GM19043 (cell line): ENCODE results near the gene RAB3C.
A peak's percentile ranks its signal among the peaks of the same experiment; 100 is the strongest.

Source experiments
- ATAC-seq: cut with Tn5 transposase; IDR thresholded peaks from one replicate; pipeline ENCODE4 v1.9.1; 2021; ENCODE audit warnings: low read depth; ENCODE audit not compliant: unreplicated experiment

Gene RAB3C

GRCh38 chr5:58765058-58765457 lies 182.2 kb downstream of the RAB3C start:
- no peak for ATAC-seq

DNA sequence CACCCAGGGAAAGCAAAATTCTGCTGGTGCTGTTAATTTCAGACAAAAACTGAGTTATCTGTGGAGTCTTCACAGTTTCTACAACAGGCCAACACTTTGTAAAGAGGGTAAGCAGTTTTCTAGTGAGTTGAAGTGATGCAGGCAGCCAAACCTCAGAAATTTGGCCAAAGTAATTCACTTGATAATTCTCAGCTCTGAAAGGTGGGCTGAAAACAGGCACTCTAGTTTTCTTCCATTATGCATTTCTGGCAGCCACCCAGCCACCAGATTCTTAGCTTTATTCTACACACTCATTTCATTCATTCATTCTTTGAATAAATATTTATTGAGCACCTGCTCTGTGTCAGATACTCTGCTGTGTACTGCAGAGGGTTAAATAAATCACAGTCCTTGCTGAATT lies 184.2 kb downstream of the RAB3C start:
- ATAC-seq, result no peak

DNA sequence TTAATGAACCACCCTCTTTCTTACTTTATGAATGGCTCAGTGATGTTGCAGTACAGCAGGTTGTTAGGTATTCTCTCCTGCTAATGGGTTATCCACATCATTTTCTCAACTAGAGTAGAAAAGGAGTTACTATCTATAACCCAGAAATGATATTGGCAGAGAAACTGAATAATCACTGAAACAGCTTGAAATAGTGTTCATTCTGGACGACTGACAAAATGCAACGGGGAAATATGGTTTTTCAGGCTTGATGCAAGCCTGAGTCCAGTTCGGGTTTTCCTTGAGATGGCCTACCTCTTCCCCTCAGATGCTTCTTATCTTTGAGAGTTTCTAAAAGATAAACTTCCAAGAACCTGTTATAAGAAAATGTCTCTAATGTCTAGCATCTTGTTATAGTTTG lies 187.3 kb downstream of the RAB3C start:
- no peak for ATAC-seq

DNA sequence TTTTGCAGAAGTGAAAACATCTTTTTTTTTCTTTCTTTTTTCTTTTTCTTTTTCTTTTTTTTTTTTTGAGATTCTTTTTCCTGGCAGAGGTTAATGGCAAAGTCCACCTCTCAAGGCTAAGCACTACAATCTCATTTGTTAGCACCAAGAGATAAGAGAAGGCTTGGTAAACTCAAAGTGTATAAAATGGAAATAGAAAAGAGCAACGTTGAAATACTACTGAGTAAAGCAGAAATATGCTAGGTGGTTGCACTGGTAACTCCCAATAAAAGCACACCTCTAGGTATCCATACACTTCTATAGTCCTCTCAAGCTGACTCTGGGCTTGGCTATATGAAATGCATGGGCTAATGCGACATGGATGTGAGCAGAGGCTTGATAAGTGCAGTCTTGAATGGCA lies 188.9 kb downstream of the RAB3C start:
- ATAC-seq, result no peak

GRCh38 chr5:58773744-58774441 lies 191.0 kb downstream of the RAB3C start:
- no peak for ATAC-seq

DNA sequence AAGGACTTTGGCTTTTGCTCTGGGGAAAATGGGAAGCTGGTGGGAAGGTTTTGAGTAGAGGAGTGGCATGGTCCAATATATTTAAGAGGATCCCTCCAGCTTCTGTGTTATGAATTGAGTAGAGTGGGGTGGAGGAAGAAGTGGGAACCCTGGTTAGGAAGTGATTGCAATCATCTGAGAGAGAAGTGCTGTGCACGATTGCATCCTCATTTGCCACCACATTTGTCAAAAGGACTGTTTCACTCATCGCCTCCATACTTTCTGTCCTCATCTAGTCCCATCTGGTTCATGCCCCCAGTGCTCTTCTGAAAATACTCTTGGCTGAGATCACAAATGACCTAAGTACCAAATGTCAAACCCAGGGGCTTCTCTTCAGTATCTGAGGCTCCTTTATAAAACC lies 192.1 kb downstream of the RAB3C start:
- no peak for ATAC-seq

DNA sequence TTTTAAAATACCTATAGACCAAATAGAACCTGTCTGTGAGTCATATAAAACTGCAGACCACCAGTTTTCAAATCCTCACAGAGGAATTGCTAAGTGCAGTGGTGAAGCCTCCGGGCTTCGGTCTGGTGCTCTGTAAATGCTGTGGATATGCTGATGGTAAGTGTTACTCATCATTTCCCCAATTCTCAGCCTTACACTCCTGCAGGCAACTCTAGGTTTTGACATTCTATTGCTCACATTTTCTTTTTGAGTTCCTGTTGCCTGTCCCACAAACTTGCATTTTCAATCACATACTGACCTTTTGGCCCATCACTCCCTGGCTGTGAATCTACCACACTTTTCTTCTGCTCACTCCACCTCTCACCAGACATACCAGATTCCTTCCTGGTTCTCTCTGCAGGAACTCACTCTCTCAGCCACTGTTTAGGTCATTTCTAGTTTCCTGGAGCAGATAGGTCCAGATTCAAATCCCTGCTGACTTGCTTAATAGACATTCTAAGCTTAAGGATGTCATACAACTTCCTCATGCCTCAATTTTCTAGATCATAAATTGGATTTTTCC lies 192.9 kb downstream of the RAB3C start:
- peak; percentile 83 for ATAC-seq

DNA sequence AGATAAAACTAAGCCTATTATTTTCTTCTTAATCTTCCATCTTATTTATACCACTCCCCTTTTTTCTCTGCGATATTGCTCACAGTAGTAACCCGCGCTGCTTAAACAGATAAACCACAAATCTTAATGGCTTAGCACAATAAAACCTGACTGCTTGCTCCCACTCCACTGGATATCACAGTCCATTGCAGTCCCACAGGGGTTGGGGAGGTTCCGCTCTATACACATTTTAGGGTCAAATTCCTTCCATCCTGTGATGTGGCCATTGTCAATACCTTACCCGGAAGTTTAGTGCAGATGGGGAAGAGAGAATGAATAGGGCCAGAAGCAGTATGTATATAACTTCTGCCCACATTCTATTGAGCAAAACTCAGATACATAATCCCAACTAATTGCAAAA lies 193.7 kb downstream of the RAB3C start:
- no peak for ATAC-seq

DNA sequence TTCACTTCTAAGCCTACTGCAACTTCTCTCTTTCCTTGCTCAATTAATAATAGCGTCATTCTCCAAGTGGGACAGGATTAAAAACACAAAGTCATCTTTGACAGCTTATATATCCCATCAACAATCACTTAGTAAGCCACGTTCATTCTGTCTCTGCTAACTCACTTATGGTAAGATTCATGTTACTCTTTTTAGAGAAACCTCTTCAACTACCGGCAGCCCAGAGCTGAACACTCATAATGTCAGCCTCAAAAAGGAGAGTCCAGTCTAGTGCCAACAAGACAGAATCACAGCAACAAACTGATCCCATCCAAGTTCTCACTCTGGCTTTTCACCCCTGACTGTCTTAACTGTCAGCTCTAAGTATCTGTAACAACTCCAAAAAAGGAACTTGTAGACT lies 196.0 kb downstream of the RAB3C start:
- ATAC-seq, result no peak

GRCh38 chr5:58786035-58786434 lies 203.2 kb downstream of the RAB3C start:
- ATAC-seq, result peak; percentile 72

GRCh38 chr5:58786711-58787303 lies 203.9 kb downstream of the RAB3C start:
- ATAC-seq, result no peak

DNA sequence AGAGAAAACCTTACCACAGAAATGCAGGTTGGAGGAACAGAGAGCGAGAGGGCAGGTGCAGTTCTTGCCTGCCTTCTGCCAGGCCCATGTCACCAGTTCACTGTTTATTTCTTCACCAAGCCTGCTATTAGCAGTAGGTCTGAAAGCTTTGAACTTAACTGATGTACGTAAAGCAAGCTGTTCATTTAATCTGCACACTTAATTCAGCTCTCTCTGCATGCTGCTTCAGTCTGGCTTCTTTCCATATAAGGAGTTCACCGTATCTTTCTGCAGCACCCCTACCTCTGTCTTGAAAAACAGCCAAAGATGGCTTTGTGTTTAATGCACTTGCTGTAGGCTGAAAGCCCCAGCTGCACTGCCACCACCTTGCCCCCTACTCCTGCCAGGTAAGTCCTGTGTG lies 205.1 kb downstream of the RAB3C start:
- no peak for ATAC-seq

GRCh38 chr5:58793888-58794657 lies 211.2 kb downstream of the RAB3C start:
- ATAC-seq, result no peak

GRCh38 chr5:58794875-58795274 lies 212.0 kb downstream of the RAB3C start:
- ATAC-seq, result peak; percentile 41

DNA sequence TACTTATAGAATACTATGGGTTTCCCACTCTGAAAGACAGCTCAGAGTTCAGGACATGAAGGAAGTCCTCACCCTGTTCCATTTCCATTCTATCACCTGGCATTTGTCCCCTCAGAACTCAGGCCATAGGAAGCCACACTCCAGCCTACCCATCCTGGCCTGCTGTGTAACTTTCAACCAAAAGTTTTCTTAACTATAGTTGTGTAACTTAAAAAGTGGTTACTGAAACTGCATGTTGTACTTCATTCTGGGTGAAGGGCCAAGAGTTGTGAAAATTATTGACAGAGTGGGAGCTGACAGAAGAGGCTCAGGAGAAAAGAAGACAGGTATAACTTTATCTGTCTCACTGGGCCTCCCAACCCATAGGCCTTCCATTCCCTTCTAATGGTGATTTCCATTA lies 212.5 kb downstream of the RAB3C start:
- peak; percentile 35 for ATAC-seq

GRCh38 chr5:58797021-58797420 lies 214.1 kb downstream of the RAB3C start:
- no peak for ATAC-seq

- no peak for ATAC-seq
Measured at GRCh38 chr5:58800356-58800755, 217.5 kb downstream of the RAB3C start.

DNA sequence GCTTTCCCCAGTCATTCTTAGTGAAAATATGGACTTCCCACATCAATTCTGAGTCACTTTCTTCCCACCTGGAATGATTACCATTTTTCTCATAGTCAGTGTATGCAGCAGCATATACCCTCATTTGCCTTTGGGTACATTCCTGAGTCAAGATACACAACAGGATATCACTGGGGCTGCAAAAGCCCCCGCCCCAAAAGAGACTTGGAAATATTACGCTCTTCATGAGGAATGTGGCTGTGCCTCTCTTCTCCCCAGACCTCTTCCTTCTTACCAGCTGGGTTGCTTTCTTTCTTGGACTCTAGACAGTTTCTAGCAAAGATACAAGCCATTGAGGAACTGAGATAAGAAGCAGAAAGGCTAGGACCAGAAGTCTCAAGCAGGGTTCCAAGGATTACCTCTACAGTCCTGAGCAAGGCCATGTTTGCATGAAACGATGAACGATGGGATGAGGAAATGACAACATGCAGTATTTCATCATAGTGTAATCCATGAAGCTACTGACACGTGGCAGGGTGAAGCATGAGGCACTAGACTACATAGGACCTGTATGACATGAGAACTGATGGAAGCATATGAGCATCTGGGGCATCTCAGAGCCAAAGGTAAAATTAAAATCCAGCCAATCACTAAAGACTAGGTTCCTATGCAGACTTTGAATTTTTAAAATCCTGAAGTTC lies 218.1 kb downstream of the RAB3C start:
- ATAC-seq, result no peak

DNA sequence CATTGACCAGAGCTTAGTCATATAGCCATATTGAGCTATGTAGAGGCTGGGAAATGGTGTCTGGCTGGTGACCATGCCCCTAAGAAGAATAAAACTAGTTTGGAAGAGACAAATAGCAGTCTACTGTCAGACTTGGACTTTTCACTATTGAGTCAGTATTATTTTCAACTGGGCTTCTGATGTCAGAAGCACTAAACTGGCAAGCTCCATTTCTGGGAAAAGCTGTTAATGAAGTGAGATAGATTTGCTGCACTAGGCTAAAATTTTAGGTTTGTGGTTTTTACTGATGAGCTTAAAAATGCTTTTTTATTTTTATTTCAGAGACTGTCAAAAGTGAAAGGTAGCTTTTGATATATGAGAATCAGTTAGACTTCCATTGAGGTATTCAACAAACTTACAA lies 220.2 kb downstream of the RAB3C start:
- ATAC-seq, result no peak

DNA sequence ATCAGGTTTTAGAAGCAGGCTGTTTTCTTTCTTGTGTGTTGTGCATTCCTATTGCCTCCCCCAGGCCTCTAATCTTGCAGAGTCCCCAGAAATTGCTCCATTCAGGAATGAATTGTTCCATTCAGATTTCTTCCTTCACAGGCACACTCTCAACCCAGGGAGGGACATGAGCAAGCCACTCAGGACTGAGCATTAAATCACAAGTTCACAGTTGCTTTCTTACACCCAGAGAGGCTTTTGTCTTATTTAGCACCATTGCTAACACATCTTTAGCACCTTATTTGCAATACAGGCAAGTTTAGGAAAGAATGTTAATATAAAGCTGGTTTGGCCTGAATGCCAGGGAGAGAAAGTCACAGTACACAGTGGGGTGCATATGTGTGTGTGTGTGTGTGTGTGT lies 221.4 kb downstream of the RAB3C start:
- ATAC-seq, result no peak

GRCh38 chr5:58810086-58810485 lies 227.2 kb downstream of the RAB3C start:
- no peak for ATAC-seq
